ENCODE results near the gene BIRC6.

The BIRC6 gene

GRCh38 chr2:32342801-32343200 is 14.0 kb upstream of the BIRC6 start:
- TF ChIP-seq FOXP2 (optimal IDR thresholded peaks at IDR 0.05; ENCODE audit: borderline replicate concordance, extremely low read depth, extremely low read length, insufficient read depth), result no peak
- TF ChIP-seq POLR2AphosphoS5 (IDR thresholded peaks at IDR 0.05; ENCODE audit: low read depth, low read length), result no peak
- TF ChIP-seq TAF1 (IDR thresholded peaks at IDR 0.05; ENCODE audit: borderline replicate concordance, insufficient read depth, low read length), result no peak
- no peak for TF ChIP-seq SIN3A (IDR thresholded peaks at IDR 0.05; ENCODE audit: borderline replicate concordance, insufficient read depth, low read length)
- no peak for TF ChIP-seq REST (IDR thresholded peaks at IDR 0.05; ENCODE audit: insufficient read depth in 1 of 2, low read depth in 2 of 2, low read length in 2 of 2)

GRCh38 chr2:32355976-32356680 is 695 bp upstream of the BIRC6 start:
- TF ChIP-seq FOXP2 (optimal IDR thresholded peaks at IDR 0.05; ENCODE audit: borderline replicate concordance, extremely low read depth, extremely low read length, insufficient read depth) (no peak), TAF1 (IDR thresholded peaks at IDR 0.05; ENCODE audit: borderline replicate concordance, insufficient read depth, low read length) (no peak), REST (IDR thresholded peaks at IDR 0.05; ENCODE audit: insufficient read depth in 1 of 2, low read depth in 2 of 2, low read length in 2 of 2) (no peak), POLR2AphosphoS5 (IDR thresholded peaks at IDR 0.05; ENCODE audit: low read depth, low read length) (no peak), SIN3A (IDR thresholded peaks at IDR 0.05; ENCODE audit: borderline replicate concordance, insufficient read depth, low read length) (no peak)

GRCh38 chr2:32357318-32358110 is 691 bp downstream of the BIRC6 start:
- TF ChIP-seq SIN3A (IDR thresholded peaks at IDR 0.05; ENCODE audit: borderline replicate concordance, insufficient read depth, low read length) (no peak; the same call in 1 of the 2 replicates), POLR2AphosphoS5 (IDR thresholded peaks at IDR 0.05; ENCODE audit: low read depth, low read length) (0 out of 2 replicates have a peak, but pooled peaks have one; percentile 8)

GRCh38 chr2:32358111-32358482 is 1.3 kb downstream of the BIRC6 start:
- TF ChIP-seq POLR2AphosphoS5 (IDR thresholded peaks at IDR 0.05; ENCODE audit: low read depth, low read length) (0 out of 2 replicates have a peak, but pooled peaks have one; percentile 9), REST (IDR thresholded peaks at IDR 0.05; ENCODE audit: insufficient read depth in 1 of 2, low read depth in 2 of 2, low read length in 2 of 2) (no peak)

GRCh38 chr2:32360416-32360815 is 3.6 kb downstream of the BIRC6 start:
- TF ChIP-seq POLR2AphosphoS5 (IDR thresholded peaks at IDR 0.05; ENCODE audit: low read depth, low read length), result no peak
- no peak for TF ChIP-seq REST (IDR thresholded peaks at IDR 0.05; ENCODE audit: insufficient read depth in 1 of 2, low read depth in 2 of 2, low read length in 2 of 2)
- TF ChIP-seq FOXP2 (optimal IDR thresholded peaks at IDR 0.05; ENCODE audit: borderline replicate concordance, extremely low read depth, extremely low read length, insufficient read depth), result no peak
- no peak for TF ChIP-seq TAF1 (IDR thresholded peaks at IDR 0.05; ENCODE audit: borderline replicate concordance, insufficient read depth, low read length)
- TF ChIP-seq SIN3A (IDR thresholded peaks at IDR 0.05; ENCODE audit: borderline replicate concordance, insufficient read depth, low read length), result no peak
